Activated CD8-positive, alpha-beta memory T cell treated with anti-CD3 and anti-CD28 coated beads for 48 hours (primary cell): Measurements from ENCODE around the gene TFPI2.
A peak's percentile ranks its signal among the peaks of the same experiment; 100 is the strongest.
"Not testable (repeated sequence)": the region's sequence is repeated elsewhere in the genome, so short reads cannot be mapped to it uniquely, and the experiment has no call there.

Experiments used
- DNase-seq, 3 experiments: peaks; one replicate each; pipeline ENCODE4 v3.0.0-alpha.2; 2020; ENCODE audit warnings: low read depth in 2 of 3, low spot score in 2 of 3

The TFPI2 gene, protein sequence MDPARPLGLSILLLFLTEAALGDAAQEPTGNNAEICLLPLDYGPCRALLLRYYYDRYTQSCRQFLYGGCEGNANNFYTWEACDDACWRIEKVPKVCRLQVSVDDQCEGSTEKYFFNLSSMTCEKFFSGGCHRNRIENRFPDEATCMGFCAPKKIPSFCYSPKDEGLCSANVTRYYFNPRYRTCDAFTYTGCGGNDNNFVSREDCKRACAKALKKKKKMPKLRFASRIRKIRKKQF

DNA sequence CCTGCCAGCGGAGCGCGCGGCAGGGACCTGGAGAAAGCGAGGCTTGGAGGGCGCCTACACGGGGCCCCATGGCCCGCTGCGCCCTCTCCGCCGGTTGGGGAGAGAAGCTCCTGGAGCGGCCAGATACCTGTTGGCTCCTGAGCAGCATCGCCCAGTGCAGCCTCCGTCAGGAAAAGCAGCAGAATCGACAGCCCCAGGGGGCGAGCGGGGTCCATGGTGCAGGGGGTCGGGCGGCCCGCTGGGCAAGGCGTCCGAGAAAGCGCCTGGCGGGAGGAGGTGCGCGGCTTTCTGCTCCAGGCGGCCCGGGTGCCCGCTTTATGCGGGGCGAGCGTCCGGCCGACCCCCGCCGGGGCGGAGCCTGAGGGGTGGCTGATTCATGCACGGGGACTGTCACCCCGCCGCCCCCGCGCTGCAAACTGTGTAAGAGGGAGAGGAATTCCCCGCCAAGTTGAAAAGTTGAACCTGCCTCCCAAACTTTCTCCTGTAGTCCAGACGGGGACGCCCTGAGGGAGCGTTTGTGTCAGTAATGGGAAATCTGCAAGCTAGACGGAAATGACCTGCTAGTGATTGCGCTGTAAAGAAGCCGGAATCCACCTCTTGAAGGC lies at the start of gene TFPI2:
TFPI2 (minus strand) TSS at position 290 of the 605 bp plus-strand sequence; CDS start at position 215, 75 bp downstream.
- peak in 1 of 3 experiments; percentile 1 for DNase-seq

DNA sequence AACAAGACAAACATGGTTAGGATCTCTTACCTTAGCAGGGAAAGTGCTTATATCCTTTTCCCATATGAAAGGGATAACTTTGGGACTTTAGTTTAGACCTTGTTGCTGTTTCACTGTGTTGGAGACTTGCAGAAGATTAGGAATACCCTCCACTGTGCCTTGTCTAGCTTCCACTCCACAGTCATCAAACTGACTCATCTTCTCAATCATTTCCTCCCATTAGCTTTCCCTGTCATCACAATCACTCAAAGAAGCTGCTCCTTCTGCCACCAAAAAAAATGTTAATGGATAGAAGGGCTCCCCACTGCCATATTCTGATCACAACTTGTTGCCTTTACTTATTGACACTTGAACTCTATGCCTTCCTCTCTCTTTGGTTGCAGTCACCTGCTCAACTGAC lies 47.7 kb upstream of the TFPI2 start:
- no peak for DNase-seq

DNA sequence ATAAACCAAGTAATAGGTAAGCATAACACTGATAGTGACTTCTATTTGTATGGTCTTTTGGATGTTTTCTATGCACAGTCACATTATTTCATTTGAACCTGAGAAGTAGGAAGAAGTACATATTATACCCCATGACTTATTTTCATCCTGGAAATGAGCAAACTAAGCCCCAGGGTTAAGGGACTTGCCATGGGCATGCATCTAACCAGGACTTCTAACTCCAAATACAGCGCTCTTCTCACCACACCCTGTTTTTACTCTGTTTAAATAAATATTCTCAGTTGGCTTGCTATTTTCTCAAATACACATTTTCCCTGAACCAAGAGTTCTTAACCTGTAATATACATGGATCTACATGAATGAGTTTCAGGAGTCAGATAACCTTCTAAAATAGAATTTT lies 47.3 kb upstream of the TFPI2 start:
- DNase-seq = no peak

DNA sequence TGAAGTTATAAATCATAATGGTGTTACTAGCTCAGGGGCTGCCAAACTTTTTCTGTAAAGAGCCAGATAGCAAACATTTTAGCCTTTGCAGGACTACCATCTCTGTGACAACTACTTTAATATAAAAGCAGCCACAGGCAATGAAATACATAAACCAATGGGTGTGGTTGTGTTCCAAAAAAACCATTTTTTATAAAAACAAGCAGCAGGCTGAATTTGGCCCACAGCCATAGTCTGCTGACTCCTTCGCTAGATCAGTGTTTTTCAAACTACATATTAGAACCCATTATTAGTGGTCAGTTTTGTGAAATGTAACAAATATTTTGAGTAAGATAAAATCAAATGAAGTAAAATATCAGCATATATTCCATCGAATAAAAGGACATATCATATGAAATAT lies 44.5 kb upstream of the TFPI2 start:
- no peak for DNase-seq

DNA sequence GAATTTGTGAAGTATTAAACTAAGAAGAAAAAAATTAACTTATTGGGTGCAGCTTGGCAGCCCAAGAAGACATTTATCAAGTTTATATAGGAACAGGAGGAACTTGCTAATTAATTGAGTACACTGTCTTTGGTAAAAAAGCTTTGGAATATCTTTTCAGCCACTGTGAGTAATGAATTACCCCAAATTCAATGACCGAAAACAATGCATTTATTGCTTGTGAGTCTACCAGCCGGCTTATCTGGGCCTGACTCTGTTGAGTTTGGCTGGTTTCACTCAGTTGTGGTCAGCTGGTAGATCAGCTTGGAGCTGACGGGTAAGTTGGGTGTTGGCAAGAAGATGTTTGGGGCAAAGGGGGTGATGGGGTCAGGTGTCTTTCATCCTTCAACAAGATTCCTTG lies 42.6 kb upstream of the TFPI2 start:
- no peak for DNase-seq

DNA sequence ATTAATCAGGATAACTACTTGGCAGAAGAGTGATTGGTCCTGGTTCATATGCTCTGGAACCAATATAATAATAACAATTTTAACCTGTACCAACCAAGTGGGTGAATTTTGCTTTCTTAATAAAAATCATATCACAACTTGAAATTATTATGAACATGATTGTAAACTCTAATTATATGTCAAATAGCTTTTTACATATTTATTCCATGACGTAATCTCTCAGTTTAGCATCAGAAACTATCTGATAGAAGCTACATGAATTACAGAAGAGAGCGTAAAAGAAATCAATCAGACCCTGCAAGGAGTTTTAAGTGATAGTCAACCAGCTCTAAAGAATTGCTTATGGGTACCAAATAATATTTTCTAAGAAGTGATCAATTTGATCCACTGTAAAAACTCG lies 41.1 kb upstream of the TFPI2 start:
- DNase-seq = no peak

DNA sequence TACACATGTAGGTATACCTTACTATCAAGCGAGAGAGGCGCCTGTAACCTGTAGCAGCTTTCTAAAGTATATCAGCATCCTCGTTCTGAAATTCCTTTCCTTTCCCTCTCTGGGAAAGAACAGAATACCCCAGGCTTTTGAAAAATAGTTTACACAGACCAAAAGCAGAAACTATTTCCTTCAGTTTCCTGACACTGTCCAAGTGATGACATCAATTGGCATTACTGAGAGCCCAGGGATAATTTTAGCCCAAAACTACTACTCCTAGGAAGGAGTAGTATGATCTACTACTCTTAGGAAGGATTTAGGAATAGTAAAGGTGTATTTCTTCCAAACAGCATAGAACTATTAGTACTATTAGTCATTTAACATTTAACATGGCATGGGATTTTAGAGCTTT lies 37.0 kb upstream of the TFPI2 start:
- DNase-seq = no peak

DNA sequence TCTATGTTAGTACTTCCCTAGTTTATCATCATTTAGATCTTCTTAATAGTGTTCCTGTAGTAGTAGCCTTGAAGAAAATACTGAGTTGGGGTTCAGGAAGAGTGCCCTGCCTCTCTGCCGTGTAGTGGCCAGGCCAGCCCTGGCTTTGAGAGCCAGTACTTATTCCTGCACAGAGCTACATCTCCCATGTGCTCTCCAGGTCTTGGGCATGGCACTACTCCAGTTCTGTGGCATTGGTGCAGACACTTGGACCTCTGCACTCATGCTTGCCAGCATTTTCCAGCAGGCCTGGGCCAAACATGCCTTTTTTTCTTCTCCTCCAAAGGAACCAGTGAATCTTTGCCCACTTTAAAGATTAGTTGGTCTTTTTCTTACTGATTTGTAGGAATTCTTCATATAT lies 36.2 kb upstream of the TFPI2 start:
- DNase-seq = no peak

DNA sequence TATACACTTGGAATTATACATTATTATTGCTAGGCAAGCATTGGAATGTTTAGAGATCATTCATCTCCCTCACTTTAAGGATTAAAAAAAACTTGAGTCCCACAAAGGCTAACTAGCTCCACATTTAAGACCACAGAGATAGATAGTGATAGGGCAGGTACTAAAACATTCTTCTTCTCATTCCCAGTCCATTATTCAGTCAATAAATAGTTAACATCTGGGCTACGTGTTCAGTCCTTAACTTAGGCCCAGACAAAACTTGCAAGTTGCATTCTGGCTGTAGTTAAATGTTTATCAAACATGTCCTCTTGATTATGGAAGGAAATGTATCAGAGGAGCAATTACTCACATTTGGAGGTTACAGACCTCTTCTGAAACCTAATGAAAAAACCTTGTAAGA lies 33.4 kb upstream of the TFPI2 start:
- no peak for DNase-seq

DNA sequence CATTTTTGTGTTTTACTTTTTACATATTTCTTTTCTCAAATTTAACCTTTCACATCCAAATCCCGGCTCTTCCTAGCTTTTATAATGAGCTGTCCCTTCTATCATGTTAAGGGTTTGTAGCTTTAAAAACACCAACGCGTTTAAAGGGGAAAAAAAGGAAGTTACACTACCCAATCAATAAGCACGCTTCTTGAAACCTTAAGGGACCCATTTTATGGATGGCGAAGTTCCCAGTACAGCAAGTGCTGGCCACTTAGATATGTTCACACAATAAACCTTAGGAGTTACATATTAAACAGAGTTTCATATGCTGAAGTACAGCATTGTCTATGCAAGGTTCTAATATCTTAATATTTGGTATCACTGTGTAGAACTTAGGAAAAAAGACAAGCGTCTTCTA lies 32.7 kb upstream of the TFPI2 start:
- DNase-seq = no peak

DNA sequence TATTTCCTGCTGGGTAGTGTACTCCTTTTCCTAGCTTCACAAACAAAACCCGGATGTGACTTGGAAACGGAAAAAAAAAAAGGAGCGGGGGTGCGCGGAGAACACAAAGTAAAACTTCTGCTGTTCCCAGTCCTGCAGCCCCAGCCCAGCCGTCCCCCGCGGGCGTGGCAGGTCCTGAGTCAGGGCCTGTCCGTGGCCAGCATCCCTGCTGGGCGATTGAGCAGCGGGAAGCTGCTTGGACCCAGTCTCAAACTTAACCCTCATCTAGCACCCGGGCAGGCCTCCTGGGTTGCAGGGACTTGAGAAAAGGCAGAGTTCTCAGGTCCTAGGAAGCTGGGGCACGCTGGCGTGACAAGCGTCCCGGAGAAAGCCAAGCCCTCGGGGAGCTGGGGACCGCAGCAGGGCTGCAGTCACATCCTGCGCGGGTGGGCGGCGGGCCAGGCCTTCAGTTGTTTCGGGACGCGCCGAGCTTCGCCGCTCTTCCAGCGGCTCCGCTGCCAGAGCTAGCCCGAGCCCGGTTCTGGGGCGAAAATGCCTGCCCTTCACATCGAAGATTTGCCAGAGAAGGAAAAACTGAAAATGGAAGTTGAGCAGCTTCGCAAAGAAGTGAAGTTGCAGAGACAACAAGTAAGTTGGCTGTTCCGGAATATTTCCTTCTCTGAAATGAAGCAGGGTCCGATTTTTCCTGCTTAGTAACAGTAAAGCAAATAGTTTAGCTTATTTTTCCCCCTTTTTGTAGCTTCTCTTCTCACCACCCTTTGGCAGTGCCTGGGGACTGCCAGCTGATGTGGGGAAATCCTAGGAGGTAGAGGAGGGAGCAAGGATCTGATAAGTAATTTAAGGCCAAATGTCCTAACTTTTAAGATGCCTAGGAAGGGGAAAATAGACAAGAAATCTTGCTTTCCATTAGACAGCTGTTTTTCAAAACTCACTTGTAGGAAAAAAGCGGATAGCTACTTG lies 31.3 kb upstream of the TFPI2 start, which contains the start of gene GNG11:
GNG11 (plus strand) TSS at position 129 of the 960 bp plus-strand sequence; CDS start at position 532, 403 bp downstream.
- peak in 2 of 3 experiments; percentile 5 to 7 for DNase-seq

DNA sequence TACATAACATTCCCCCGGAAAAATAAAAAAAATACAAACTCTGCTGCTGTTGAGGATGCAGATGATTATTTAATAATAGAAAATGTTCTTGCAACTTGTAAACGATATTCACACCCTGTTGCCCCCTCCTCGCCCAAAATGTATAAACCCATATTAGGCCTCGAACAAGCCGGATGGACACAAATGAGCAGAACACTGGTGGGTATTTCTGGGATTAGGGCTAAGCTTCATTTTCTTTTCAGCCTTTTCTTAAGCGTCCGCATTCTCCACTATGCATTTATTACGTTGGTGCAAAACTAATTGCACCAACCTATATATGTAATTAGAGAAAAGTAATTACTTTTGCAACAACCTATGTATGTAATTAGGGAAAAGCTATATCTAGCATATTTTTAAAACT lies 30.6 kb upstream of the TFPI2 start:
- no peak for DNase-seq

DNA sequence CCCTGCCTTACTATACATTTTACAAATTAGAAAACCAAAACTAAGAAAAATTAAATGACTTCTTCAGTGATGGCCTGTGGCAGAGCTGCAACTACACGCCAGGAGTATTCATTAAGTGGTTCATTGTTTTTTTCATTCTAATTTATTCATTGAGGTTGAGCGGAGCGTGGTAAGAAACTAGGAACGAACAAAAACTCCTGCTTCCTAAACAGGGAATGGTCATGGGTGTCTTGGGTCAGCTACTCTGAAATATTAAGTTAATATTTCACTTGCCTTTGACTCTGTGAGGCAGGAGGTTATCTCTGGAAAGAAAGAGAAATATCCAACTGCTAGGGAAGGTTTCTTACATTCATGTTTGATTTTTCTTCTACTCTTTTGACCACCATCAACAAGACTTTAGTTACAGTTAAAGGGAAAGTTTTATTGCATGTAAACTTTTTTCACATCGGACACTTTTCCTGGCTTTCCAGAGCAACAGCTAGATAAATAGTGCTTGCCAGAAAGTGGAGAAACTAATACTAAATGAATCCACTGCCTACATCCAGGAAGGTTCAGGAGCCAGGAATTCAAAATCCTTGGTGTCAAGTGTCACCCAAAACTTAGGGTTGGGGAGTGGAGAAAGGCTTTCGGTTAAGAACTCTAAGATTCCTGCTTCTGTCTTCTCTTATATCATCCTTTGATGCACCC lies 30.1 kb upstream of the TFPI2 start:
- DNase-seq = no peak

DNA sequence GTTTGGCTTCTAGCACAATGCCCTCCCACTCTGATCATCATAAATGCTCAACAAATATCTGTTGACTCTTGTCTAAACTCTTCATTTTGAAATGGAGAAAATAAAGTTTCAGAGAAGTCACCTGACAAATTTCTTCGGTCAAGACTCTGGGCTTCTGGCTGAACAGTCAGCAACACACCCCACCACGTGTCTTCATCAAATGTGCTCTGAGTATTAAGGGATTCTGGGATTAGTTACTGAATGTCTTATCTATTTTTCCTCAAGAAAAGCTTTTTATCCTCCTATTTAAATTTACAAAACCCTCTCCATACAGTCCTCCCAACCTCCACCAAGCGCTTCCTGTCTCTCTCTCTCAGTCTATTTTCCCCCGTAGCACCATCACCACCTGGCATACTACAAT lies 25.8 kb upstream of the TFPI2 start:
- DNase-seq = not testable (repeated sequence)

DNA sequence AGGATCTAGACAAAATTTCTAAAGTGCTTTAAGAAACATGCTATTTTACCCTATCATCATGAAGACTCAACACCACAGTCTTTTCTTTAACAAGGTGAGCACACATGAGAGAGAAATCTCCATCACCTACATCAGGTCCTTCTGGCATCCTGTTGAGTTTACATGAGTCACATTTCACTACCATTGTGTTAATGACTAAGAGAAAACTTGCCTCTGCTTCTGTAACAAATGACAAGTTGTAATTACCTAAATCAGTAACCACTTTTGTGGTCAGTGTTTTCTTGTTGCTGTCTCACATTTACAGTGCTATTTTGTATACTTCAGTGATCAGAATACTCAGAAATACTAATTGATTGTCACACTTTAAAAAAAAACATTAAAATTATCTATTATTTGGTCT lies 25.3 kb upstream of the TFPI2 start:
- DNase-seq = not testable (repeated sequence)

DNA sequence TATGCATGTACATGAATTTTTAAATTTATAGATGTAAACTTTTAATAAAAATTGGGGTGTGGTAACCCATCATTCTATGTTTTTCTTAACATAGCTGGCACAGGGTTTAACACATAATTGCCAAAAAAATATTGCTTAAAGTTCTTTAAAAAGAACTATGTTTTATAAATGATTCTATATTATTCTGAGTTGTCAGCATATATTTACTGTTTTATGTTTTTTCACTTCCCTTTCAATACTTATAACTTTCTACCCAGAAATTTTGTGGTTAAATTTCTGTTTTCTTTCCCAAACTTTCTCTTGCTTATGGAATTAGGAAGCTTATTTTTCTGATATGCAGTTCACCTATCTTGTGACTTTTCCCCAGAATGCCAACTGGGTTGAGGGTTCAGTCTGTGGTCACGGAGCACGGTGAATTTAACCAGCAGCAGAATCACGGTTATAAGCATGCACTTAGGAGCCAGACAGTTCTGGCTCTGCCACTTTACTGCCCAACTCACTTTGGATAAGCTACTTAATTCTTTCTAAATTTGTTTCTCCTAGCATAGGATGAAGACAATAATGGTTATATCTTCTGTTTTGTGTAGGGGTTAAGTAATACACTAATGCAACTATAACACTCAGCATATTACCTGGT lies 24.8 kb upstream of the TFPI2 start:
- not testable (repeated sequence) for DNase-seq

DNA sequence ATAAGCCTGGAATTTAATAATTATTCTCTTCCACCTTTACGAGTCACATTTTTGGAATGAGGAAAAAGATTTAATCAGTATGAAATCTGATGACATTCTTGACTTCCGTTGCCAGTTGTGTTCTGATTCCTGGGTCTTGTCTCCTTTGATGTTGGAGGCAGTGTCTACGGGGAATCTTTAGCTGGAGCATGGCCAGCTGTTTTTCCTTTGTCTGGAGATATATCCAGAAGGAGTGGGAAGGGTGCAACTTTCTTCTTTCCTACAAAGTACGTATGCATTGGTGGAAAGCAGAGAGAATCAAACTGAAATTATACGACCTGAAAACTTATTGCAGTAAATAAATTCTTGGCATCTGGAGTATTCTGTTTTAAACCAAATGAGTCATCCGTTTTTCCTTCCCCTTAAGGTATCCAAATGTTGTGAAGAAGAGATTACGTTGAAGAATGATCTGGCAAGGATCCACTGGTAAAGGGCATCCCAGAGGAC lies 24.1 kb upstream of the TFPI2 start:
- no peak for DNase-seq

DNA sequence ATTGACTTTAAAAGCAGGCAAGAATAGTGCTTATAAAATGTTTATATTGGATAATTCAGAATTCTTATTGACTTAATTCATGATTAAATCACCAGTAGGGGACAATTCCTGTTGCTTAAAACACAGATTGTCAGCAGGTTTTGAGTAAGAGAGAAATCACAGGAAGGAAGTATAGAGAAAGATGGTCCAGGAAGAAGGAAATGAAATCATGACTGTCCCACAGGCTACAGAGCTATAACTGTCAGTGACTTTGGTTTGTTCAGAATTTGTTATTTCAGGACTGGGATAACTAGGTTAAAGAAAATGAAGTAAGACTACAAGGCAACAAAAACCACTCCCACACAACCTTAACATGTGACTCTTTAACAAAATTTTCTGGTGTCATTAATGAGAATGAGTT lies 22.6 kb upstream of the TFPI2 start:
- no peak for DNase-seq

DNA sequence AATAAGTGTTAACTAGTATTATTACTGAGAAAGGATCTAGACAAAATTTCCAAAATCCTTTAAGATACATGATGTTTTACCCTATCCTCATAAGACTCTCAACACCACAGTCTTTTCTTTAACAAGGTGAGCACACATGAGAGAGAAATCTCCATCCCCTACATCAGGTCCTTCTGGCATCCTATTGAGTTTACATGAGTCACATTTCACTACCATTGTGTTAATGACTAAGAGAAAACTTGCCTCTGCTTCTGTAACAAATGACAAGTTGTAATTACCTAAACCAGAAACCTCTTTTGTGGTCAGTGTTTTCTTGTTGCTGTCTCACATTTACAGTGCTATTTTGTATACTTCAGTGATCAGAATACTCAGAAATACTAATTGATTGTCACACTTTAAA lies 21.1 kb upstream of the TFPI2 start:
- not testable (repeated sequence) for DNase-seq

DNA sequence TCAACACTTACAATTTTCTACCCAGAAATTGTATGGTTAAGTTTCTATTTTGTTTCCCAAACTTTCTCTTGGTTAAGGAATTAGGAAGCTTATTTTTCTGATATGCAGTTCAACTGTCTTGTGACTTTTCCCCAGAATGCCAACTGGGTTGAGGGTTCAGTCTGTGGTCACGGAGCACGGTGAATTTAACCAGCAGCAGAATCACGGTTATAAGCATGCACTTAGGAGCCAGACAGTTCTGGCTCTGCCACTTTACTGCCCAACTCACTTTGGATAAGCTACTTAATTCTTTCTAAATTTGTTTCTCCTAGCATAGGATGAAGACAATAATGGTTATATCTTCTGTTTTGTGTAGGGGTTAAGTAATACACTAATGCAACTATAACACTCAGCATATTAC lies 20.7 kb upstream of the TFPI2 start:
- DNase-seq = not testable (repeated sequence)
